NCI-H748 (cell line): ENCODE results near the gene BCCIP.

Experiments used
- DNase-seq: peaks from one replicate; lab custom pipeline; 2025; ENCODE audit not compliant: unreplicated experiment; lab: John Stamatoyannopoulos, UW

The BCCIP gene

DNA sequence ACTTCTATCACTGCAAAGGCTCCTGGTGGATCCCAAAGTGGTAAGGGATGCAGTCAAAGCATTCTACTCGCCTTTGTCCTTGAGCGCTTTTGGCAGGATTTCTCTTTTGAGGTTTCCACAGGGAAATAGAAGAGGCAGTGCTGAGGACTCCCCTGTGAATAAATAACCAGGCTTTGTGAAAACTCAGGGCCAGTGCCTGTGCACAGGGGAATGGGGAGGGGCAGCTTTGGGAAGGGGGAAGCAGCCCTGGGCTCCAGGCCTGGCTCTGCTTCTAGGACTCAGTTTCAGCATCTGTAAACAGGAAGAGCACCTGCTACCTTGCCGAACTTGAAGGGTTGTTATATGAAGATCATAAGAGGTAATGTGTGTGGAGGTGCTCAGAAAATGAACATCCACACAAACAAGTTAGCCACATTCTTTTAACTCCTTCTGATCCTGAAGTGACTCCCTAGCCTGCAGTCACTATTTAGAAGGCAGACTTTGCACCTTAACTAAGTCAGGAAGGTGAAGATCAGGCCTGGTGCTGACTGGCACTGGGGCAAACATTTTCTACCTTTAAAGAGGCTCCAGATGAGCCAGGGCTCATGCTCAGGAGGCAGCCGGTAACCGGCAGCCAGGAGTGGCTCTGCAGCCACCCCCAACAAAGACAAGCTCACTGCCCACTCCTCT lies 25.2 kb upstream of the BCCIP start:
- no peak for DNase-seq

DNA sequence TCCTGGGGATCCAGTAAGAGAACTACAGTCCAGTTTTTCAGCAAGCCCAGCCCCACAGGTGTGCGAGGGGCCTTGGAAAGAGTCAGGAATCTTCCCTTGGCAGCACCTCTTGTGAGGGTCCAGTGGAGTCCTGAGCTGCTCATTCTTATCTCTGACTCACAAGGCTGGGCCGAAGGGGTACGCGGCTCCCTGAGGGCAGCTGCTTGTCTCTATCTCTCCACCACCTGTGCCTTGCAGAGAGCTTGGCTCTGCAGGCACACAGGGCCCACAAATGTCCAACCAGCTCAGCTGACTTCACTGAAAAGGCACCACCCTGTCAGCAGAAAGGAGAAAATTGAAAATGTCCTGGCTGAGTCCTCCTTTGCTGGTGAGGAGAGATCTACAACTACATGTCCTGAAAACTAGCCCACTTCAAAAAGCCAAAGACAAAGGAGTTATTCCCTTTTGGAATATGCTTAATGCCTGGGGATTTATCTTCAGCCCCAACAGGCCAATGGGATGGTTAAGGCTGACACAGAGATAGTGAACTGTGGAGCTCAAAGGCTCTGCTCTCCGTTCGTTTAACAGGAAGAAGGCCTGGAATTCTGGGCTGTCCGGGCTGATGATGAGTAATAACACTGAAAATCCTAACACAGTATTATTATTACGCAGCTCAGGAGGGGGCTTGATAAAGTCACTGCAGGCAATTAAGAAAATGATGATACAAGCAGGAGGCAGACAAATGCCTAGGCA lies 23.7 kb upstream of the BCCIP start:
- DNase-seq = no peak

DNA sequence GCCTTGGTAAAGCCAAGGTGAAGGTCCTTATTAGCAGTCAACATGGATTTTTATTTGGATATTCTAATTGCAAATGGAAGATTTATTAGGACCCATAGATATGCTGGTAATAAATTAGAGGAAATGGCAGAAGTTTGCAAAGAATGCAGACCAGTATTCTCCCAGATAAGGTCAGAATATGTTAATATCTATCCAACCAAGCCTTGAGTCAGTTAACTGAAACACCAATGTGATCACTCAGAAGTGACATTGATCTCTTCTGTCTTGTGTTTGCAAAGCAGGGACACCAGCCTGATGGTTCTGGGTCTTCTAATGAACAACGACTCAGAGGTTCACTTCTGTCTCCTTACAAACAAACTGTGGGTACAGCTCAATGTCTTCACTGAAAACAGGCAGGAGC lies 21.8 kb upstream of the BCCIP start:
- no peak for DNase-seq

DNA sequence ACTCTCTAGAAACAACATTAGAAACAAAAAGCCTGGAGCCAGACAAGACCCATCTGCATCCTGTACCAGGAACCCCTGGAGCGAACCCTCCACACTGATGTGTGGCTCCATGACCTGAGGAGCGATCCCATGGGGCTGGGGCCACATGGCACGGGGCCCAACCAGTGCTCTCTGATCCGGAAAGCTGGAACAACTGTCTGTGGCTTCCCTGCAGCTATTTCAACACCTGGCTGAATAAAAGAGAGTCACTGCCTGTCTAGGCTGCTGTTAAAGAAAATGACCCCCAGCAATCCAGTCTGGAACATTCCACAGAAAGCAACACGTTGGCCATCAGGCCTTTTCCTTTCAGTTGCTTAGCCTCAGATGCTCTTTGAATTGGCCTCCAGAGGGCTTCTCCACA lies 21.2 kb upstream of the BCCIP start:
- no peak for DNase-seq

DNA sequence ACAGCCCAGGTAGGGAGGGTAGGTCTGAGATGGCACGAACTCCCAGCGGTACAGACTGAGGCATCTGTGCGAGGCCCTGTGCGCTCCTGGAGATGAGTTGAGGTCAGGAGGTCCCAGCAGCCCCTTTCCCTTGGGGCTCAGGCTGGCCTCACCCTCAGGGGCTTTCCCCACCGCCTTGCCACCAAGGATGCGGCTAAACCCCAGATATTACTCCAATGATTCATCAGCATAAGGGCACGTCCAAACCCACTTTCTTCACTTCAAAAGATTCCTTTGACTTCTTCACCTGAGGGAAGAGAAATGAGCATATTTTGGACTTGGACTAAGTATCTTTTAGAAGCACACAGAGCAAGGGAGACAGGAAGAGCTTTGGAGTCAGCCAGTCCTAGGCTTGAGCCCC lies 20.6 kb upstream of the BCCIP start:
- no peak for DNase-seq

DNA sequence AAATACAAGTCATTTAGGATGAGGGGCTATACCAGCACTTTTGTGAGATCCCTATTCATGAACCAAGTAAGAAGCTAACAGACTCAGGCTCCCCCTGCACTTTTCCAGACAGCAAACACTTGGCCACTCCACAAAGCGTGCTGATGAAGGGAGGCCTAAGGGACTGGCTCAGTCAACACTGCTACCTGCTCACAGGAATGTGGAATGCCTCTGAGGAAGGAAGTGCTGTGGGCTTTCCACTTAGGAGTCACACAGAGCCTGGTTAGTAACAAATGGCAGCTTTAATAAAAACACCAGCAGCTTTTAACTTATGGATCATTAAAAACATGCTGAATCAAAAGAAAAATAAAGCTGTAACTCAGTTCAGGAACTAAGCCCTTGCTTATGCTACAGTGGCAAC lies 15.3 kb upstream of the BCCIP start:
- DNase-seq = no peak

DNA sequence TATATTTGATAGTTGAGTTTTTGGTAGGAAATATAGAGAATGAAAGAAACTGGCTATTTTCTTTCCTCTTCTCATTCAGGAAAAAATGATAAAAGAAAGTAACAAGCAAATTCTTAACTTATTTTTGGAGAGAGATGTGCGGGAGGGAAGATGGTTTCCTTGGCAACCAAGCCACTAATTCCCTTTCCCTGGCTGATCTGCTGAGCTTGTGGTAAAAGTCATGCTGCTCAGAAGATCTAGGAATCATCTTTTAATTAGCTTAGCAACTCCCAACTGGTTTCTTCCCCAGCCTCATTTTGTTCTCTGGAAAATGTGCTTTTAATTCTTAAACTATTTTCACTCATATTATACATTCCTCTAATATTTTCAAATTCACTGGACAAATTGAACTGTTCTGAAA lies 12.1 kb upstream of the BCCIP start:
- DNase-seq = no peak

DNA sequence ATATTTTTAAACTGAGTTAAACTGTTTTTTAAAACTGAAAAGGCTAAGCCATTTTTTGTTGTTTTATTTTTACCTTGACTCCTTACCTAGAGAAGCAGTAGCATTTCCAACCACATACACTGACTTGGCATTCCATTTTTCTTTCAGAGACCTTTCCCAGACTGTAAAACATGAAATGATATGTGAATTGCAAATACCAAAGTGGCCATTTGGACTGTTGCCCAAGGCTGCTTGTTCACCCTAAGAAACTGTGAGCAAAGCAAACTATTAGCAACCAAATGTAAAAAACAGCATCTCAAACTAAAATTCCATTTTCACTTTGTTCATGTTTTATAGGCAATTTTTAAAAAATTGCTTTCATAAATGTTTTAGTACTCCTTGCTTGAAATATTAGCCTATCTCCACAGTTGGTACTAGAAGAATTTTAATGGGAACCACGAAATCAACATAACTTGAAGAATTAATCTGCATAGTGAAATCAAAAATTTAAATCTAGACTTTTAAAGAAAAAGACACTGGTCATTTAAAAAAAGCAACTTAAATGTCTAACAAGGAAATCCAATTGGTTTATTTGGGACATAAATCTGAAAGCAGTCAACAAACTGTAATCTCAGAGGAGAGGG lies 11.1 kb upstream of the BCCIP start:
- no peak for DNase-seq

DNA sequence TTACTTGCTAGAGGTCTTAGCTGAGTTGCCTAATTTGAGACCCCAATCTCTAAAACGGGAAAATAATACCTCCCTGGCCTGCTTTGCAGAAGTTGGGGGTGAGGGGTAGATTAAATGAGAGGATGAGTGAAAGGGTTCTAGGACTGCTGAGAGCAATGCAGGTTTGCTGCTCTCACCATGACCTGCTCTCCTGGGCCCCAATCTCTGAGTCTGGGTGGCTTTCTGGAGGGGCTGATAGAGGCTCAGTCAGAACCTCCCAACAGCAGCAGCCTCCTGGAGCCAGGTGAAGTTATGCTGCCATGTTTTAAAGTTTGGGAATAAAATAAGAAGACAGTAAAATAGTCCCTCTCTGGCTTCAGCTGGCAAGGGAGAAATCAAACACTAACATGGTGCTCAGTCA lies 7.6 kb upstream of the BCCIP start:
- no peak for DNase-seq

DNA sequence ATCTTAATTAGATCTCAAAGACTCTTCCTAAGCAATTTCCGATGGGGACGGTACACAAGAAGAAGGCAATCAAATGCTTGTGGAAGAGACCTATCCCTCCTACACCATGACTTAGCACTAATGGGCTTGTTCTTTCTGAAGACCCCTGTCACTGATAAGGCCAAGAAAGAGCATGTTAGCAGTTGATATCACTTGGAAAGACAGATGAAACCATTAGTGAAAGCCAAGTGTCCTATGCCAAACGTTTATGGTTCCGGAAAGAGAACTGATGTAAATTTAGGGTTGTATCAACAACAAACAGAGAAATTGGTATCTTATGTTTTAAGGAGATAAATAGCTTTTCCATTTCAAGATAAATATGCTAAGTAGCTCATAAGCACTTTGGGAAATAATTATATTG lies 6.8 kb upstream of the BCCIP start:
- no peak for DNase-seq

DNA sequence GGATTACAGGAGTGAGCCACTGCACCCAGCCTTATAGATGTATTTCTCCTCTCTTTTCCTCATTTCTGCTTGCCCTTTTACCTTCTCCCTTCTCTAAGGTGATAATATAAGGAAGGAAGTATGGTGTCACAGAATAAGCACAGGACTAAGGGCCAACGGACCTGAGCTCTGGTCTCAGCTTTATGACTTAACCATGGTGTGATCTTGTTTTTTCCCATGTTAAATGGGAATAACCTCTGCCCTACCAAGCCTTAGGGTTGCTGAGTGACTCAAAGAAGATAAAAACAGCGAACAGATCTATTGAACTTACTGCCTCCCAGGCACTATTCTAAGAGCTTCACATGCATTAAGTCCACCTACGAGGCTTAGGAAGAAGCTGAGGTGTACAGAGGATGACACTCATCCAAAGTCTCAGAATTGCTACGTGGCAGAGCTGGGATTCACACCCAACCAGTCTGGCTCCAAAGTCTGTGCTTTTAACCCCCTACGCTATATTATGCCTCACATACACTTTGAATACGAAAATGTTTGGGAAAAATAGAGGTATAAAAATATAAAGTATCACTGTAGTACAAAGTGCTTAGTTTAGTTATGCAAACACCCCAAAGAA lies 5.9 kb upstream of the BCCIP start:
- no peak for DNase-seq

DNA sequence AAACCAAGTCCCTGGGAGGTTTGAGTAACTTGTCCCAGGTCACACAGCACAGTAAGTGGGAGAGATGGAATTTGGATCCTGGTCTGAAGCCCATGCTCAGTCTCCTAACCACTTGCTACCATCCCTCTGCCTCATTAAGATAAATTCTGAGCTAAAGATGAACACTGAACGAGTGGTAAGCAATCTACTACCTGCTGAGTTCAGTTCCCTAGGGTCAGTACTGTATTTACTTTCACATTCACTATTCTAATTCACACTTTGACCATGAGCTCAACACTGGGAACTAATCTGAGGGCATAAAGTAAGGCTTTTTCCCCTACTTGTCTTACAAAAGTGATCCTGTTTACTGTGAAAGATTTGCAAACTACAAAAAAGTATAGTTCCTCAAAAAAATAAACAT lies 2.6 kb upstream of the BCCIP start:
- DNase-seq = no peak

DNA sequence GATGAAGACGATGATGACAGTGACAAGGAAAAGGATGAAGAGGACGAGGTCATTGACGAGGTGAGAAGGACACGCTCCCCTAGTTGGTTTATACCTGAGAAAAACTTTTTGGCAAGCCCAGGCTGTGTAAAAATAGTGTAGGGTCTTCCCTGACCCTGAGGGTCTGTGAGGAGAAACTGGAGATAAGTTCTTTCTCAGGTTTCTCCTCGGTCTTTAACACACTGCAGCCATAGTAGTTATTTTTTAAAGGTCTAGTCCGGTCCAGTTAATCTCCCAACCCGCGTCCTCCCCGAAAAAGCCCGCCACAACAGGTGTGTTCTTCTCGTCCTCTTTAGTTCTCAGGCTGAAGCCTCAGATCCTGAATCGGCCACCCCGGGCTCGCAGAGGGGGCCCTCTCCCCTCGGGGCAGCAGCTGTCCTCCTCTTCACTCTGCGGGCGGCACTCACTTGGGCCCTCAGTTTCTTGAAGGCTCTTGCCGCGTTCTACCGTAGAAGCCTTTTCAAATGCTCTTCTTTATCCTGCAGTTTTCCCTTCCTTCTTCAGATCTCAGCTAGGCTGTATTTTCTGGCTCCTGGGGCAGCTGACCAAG lies 411 bp downstream of the BCCIP start:
- DNase-seq = peak; percentile 17

DNA sequence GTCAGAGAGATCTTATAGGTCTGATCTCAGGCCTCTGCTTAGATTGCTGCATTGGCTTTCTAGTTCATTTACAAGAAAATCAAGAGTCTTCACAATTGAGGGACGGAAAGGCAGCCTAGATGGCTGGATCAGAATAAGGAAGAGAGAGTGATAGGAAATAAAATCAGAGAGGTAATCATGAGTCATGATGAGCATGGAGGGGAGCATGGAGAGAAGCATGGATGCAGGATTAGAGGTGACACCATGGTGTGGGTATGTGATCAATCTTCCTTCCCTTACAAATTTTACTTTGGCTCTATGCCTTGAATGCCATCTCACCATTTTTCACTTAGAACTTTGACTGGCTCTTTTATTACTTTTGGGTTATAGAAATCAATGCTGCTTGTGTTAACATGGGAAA lies 1.4 kb downstream of the BCCIP start:
- DNase-seq = no peak

DNA sequence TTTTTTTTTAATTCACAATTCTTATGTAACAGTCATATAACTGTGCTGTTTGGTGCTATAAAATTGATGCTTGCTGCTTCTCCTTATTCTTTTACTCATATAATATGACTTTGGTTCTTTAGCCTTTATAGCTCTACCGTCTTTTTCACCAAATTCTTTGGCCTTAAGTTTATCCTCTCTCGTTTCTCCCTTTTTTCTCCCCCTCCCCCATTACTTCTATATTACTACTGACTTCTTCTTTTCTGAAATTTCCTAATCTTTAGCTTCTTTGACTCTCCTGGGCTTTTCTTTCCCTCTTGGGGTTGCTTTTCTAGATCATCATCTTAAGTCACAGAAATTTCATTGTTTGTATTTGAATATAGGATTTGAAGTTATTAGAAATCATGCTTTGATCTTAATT lies 3.8 kb downstream of the BCCIP start:
- no peak for DNase-seq

DNA sequence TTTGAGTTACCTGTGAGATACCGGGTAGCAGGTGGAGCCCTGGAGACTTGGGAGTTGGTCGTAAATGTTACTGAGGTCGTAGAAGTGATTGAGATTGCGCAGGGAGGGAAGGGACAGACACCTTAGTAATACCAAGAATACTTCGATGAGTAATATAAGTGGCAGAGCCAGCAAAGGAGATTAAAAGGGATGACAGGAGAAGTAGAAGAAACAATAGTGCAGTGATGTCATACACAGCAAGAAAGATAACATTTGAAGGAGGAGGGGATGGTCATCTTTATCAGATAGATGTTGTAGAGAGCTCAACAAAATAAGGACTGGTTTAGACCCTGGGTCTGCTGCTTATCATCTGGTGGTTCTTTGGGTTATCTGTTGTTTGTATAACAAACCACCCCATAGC lies 5.0 kb downstream of the BCCIP start:
- DNase-seq = no peak

DNA sequence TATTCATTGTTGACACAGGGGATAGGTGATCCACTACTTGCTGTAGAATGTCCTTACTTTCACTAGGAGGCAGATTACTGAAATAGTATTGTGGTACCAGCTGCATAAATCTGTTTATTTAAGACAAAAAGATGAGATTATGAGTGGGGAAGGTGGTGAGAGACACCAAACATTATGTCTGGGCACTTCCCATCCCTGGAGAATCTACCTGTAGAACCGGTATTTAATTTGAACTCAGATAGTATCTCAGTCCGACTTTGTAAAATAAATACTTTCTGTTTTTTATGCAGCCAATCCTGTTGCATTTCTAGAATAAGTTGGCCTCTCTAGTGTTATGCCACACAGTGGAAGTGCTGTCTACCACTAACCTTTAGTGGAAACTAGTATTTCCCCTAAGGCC lies 13.4 kb downstream of the BCCIP start:
- no peak for DNase-seq

DNA sequence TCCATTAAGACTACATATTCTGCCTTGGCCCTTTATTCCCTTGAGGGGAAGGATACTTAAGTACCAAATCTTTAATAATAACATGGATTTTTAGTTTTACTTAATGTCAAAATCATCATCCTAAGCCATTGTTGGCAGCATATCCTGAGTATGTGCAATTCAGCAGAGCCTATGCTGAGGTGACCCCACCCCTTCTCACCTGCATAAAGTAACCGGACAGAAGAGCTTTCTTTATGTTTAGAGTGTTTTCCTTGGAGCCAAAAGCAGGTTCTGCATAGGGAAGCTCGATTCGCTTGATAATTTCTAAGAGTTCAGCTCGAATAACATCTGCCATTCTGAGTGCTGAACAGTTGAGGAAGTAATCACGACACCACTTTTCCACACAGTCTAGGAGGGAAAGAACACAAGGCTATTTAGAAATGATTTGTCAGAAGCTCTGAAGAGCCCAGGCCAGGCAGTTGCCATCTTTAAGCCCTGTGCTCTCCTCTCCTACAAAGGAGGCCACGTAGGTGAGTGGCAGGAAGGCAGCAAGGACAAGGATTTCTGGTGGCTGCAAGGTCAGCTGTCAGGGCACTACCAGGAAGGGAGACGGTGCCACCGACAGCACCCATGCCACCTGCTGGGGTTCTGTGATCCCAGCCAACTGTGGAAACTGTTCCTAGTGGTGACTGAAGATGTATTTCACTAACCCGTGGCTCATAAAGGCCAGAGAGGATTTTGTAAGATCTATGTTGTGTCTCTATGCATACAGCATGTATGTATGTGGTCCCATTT lies 15.6 kb downstream of the BCCIP start:
- DNase-seq = no peak

DNA sequence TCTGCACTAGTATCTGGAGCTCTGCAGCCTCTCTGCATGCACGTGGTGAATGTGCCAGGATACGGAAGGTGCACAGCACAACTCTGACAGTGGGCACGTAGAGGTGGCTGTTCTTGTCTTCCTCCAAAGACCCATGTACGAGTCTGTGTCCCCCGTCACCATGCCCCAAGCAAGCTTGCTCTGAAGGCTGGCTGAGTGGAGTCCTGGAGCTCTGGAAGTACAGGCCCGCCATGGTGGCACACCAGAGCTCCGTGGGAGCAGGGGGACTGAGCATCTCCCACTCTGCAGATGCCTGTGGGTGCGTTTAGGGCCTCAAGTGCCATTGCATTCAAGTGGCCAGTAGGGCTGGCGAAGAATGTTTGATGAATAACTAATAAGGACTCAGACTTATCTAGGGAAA lies 17.1 kb downstream of the BCCIP start:
- DNase-seq = no peak

DNA sequence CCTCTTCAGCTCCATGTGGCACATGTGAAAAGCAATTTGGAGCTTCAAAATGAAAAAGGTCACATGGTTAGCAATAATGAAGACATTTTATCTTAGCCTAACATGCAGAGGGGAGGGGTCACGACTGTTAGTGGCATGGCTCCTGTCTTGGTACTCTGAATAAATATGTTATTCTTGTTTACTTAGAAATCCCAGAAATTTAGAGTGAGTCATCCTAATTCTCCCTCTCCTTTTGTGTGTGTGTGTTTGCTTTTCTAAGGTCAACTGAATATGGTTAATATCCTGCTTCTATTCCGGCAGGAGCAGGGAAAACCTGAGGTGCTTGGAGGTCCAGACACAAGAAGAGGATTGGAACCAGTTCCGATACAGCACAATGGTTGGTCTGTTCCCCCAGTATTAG lies 17.6 kb downstream of the BCCIP start:
- DNase-seq = no peak
